MCF 10A (cell line): ENCODE results near the gene SIPA1. TPM values are rescaled to one million over a fixed set of nuclear protein-coding genes. Genes with fewer than 3 reads are reported as not detected.
"Not testable (repeated sequence)": the region's sequence is repeated elsewhere in the genome, so short reads cannot be mapped to it uniquely, and the experiment has no call there.

Source experiments
- BruUV-seq: library from RNA; stranded (reverse); fragments of 400-500 nt; replicated peaks from 2 replicates; lab custom pipeline; 2021; lab: Mats Ljungman, UMichigan
- CTCF ChIA-PET: fragments of 300-600 bp; sonication (Branson Sonifier 250); formaldehyde crosslinking; extraction: SDS; loops from one replicate; lab custom pipeline; 2021; ENCODE audit warnings: antibody characterized with exemption, inconsistent platforms; lab: Yijun Ruan, JAX
- POLR2A ChIA-PET: fragments of 300-600, 350-650 bp; sonication (Branson Sonifier 250); formaldehyde crosslinking; extraction: SDS; loops from one replicate; lab custom pipeline; 2020; ENCODE audit warnings: antibody characterized with exemption, inconsistent platforms; lab: Yijun Ruan, JAX
- DNase-seq: peaks from one replicate; pipeline ENCODE4 v3.0.0-alpha.2; 2018; ENCODE audit not compliant: unreplicated experiment
- H3K27ac Mint-ChIP-seq: one replicate; pipeline ENCODE4 v1.8.0; 2022; ENCODE audit warnings: mild to moderate bottlenecking, low read depth, mixed read lengths; ENCODE audit not compliant: unreplicated experiment
- H3K27me3 Mint-ChIP-seq: one replicate; pipeline ENCODE4 v1.8.0; 2022; ENCODE audit warnings: mixed read lengths; ENCODE audit not compliant: insufficient read depth, unreplicated experiment
- H3K36me3 Mint-ChIP-seq: one replicate; pipeline ENCODE4 v1.8.0; 2022; ENCODE audit warnings: mild to moderate bottlenecking, moderate library complexity, mixed read lengths; ENCODE audit not compliant: insufficient read depth, unreplicated experiment
- H3K4me1 Mint-ChIP-seq: one replicate; pipeline ENCODE4 v1.8.0; 2022; ENCODE audit warnings: mixed read lengths; ENCODE audit not compliant: insufficient read depth, unreplicated experiment
- H3K4me3 Mint-ChIP-seq: one replicate; pipeline ENCODE4 v1.8.0; 2022; ENCODE audit warnings: mild to moderate bottlenecking, moderate library complexity, mixed read lengths; ENCODE audit not compliant: unreplicated experiment
- H3K9me3 Mint-ChIP-seq: one replicate; pipeline ENCODE4 v1.8.0; 2022; ENCODE audit warnings: mixed read lengths; ENCODE audit not compliant: unreplicated experiment
- intact Hi-C: fragments of 100-400 bp; cut with micrococcal nuclease; formaldehyde crosslinking; loops from 2 replicates; pipeline ENCODE4 v1.14.1; 2022
- total RNA-seq: library from RNA; stranded (reverse); gene quantifications from 2 replicates; pipeline ENCODE4 v1.2.3, GENCODE V29; 2022
- TF ChIP-seq, protein P1 (sequence below): fragments of 200-600 bp; IDR thresholded peaks from one replicate; pipeline ENCODE4 v1.8.0; 2022; ENCODE audit warnings: antibody characterized with exemption, mild to moderate bottlenecking; ENCODE audit not compliant: unreplicated experiment

Gene SIPA1
- total RNA-seq, 1 experiment from 2014 or later: 4.9 TPM

DNA sequence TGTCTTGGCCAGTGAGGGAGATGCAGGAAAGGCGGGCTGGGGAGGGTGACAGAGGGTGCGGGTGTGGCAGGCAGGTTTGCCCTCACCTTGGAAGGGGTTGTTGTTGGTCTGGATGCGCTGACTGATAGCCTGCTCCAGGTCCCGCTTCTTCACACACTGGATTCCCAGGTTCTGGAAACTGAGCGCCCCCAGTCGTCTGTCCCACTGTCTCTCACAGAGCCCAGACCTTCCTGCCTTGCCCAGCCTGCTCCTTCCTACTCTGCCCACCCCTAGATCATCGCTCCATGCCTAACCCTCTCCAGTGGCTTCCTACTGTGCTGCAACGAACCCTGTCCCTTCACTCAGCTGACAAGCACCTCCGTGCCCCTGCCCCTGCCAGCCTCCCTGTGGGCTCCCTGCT, 22.1 kb downstream of the SIPA1 start:
- CTCF ChIA-PET: interaction anchor here (1.2 kb wide), 1 partner anchor 11 kb away, joined by 3 read pairs; no protein-coding TSS in a partner anchor
- Mint-ChIP-seq H3K4me3 (peak overlapping the region; percentile 38), H3K9me3 (no peaks in the 10 kb centered on the region), H3K4me1 (peaks cover 17% of the 10 kb centered on the region), H3K36me3 (peaks cover 64% of the 10 kb centered on the region), H3K27ac (peak overlapping the region; percentile 91), H3K27me3 (no peaks in the 10 kb centered on the region)
- DNase-seq: no peak
- intact Hi-C loops: loop anchor here (5.0 kb wide), 1 partner anchor 257 kb away; the partner anchor contains the start of genes C11orf68 and DRAP1
- no TSS peak for BruUV-seq
- TF ChIP-seq, protein P1, sequence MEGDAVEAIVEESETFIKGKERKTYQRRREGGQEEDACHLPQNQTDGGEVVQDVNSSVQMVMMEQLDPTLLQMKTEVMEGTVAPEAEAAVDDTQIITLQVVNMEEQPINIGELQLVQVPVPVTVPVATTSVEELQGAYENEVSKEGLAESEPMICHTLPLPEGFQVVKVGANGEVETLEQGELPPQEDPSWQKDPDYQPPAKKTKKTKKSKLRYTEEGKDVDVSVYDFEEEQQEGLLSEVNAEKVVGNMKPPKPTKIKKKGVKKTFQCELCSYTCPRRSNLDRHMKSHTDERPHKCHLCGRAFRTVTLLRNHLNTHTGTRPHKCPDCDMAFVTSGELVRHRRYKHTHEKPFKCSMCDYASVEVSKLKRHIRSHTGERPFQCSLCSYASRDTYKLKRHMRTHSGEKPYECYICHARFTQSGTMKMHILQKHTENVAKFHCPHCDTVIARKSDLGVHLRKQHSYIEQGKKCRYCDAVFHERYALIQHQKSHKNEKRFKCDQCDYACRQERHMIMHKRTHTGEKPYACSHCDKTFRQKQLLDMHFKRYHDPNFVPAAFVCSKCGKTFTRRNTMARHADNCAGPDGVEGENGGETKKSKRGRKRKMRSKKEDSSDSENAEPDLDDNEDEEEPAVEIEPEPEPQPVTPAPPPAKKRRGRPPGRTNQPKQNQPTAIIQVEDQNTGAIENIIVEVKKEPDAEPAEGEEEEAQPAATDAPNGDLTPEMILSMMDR: no peak
- POLR2A ChIA-PET: interaction anchor here (0.6 to 3.6 kb wide), 3 partner anchors 8 to 60 kb away, joined by 3 to 71 read pairs (median 3); no protein-coding TSS in a partner anchor

DNA sequence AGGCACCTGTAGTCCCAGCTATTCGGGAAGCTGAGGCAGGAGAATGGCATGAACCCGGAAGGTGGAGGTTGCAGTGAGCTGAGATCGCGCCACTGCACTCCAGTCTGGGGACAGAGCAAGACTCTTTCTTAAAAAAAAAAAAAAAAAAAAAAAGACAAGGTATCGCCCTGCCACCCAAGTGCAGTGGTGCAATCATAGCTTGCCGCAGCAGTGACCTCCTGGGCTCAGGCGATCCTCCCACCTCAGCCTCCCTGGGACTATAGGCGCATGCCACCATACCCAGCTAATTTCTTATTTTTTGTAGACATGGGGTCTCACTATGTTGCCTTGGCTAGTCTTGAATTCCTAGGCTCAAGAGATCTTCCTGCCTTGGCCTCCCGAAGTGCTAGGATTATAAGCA, 23.0 kb downstream of the SIPA1 start:
- not testable (repeated sequence) for H3K27me3 Mint-ChIP-seq, DNase-seq, H3K27ac Mint-ChIP-seq, H3K9me3 Mint-ChIP-seq, BruUV-seq
- Mint-ChIP-seq H3K36me3 (peaks cover 56% of the 10 kb centered on the region), H3K4me1 (peaks cover 17% of the 10 kb centered on the region), H3K4me3 (peak overlapping the region; percentile 74)
- ChIA-PET CTCF (interaction anchor here (0.6 to 1.1 kb wide), 3 partner anchors 171 to 240 kb away, joined by 3 to 4 read pairs (median 3); no protein-coding TSS in a partner anchor), POLR2A (interaction anchor here (0.6 to 3.6 kb wide), 6 partner anchors 9 to 1767 kb away, joined by 3 to 71 read pairs (median 3); partner anchors contain the start of genes MAP3K11, PCNX3 and RPS6KB2)
- intact Hi-C loops: loop anchor here (5.0 kb wide), 1 partner anchor 256 kb away; the partner anchor contains the start of genes C11orf68 and DRAP1

DNA sequence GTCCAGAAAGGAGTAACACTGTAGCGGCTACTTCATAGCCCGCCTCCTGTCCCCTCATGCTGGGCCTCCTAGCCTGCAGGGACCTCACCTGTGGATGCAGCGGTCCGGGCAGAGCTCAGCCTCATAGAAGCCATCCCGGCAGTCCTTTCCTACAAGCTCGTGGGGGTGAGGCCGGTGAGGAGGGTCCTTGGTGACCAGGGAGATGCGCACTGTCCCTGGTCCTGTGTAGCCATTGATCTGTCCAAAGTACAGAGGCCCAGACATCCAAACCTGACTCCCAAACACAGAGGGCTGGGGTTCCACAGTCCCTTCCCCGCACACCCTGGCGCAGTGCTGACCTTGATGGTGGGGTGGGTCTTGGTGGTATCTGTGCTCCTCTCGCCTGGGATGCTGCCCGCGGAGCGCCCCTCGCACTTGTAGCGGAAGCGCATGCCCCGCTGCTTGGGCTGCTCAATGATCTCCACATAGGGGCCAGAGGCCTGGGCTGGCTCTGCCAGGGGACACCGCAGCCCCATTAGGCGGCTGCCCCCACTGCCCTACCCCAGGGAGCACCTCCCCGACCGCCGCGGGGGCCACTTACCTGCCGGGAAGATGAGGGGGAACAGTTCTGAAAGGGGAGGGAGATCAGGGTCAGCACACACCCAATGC, 23.8 kb downstream of the SIPA1 start:
- Mint-ChIP-seq H3K27ac (peak overlapping the region; percentile 73), H3K36me3 (peaks cover 48% of the 10 kb centered on the region), H3K4me3 (peak overlapping the region; percentile 74), H3K9me3 (no peaks in the 10 kb centered on the region), H3K4me1 (peaks cover 16% of the 10 kb centered on the region), H3K27me3 (no peaks in the 10 kb centered on the region)
- TF ChIP-seq, protein P1: no peak
- intact Hi-C loops: loop anchor here (5.0 kb wide), 1 partner anchor 256 kb away; the partner anchor contains the start of genes C11orf68 and DRAP1
- CTCF ChIA-PET: interaction anchor here (0.6 to 1.2 kb wide), 5 partner anchors 8 to 240 kb away, joined by 3 to 5 read pairs (median 3); partner anchors contain the start of gene KAT5
- BruUV-seq: no TSS peak
- POLR2A ChIA-PET: interaction anchor here (0.7 to 3.6 kb wide), 9 partner anchors 10 to 1766 kb away, joined by 3 to 71 read pairs (median 12); partner anchors contain the start of genes CCDC85B, KAT5, MAP3K11 and PCNX3
- no peak for DNase-seq

DNA sequence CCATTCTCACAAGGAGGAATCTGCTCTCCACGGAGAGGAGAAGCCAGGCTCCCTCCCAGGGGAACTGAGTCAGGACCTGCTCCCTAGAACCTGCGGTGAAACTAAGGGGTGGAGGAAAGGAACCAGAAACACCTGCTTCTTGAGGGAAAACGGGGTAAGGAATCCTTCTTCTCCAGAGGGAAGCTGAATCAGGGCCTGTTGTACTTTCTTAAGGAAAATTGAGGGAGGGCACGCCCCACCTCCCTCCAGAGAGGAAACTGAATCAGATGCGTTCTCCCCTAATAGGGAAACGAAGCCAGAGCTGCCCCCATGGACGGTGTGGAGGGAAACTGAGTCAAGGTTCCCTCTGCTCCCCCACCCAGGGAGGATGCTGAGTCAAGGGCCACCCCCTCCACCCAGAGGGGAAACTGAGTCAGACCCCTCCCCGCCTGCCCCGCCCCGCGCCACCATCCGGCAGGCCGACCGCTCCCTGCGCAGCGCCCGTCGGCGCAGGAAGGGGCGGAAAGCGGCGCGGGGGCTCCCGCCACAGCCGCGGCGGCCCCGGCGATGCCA, 24.4 kb downstream of the SIPA1 start:
- intact Hi-C loops: loop anchor here (5.0 kb wide), 1 partner anchor 255 kb away; the partner anchor contains the start of genes C11orf68 and DRAP1
- Mint-ChIP-seq H3K4me3 (peak overlapping the region; percentile 74), H3K36me3 (peaks cover 42% of the 10 kb centered on the region), H3K9me3 (no peaks in the 10 kb centered on the region), H3K4me1 (peaks cover 12% of the 10 kb centered on the region), H3K27me3 (no peaks in the 10 kb centered on the region), H3K27ac (peak overlapping the region; percentile 73)
- BruUV-seq: TSS peak; percentile 54
- DNase-seq: no peak
- POLR2A ChIA-PET: interaction anchor here (0.5 to 3.6 kb wide), 42 partner anchors 9 to 915 kb away, joined by 3 to 71 read pairs (median 4); partner anchors contain the start of genes BANF1, CCDC85B, CFL1 and DPF2
- CTCF ChIA-PET: interaction anchor here (0.5 to 1.2 kb wide), 3 partner anchors 9 to 308 kb away, joined by 3 to 5 read pairs (median 3); partner anchors contain the start of gene KAT5
- TF ChIP-seq, protein P1: no peak
